ENCODE results near the gene ISCA2.

GRCh38 chr14:74444866-74445265, 48.7 kb upstream of the ISCA2 start:
- TF ChIP-seq, protein P1, sequence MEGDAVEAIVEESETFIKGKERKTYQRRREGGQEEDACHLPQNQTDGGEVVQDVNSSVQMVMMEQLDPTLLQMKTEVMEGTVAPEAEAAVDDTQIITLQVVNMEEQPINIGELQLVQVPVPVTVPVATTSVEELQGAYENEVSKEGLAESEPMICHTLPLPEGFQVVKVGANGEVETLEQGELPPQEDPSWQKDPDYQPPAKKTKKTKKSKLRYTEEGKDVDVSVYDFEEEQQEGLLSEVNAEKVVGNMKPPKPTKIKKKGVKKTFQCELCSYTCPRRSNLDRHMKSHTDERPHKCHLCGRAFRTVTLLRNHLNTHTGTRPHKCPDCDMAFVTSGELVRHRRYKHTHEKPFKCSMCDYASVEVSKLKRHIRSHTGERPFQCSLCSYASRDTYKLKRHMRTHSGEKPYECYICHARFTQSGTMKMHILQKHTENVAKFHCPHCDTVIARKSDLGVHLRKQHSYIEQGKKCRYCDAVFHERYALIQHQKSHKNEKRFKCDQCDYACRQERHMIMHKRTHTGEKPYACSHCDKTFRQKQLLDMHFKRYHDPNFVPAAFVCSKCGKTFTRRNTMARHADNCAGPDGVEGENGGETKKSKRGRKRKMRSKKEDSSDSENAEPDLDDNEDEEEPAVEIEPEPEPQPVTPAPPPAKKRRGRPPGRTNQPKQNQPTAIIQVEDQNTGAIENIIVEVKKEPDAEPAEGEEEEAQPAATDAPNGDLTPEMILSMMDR (IDR thresholded peaks at IDR 0.05; ENCODE audit: low read length), result no peak
- TF ChIP-seq EZH2 (IDR thresholded peaks at IDR 0.05; ENCODE audit: borderline replicate concordance, low read length), result no peak
